Measurements from ENCODE around the gene NAALADL2.

- TF ChIP-seq CTCF (IDR thresholded peaks at IDR 0.05; ENCODE audit: poor library complexity) (no peak), EZH2 (IDR thresholded peaks at IDR 0.05; ENCODE audit: borderline replicate concordance) (no peak), EZH2phosphoT487 (IDR thresholded peaks at IDR 0.05; ENCODE audit: low read depth, severe bottlenecking, unreplicated experiment) (no peak)
Measured at GRCh38 chr3:175512700-175513099, 653.6 kb downstream of the NAALADL2 start.

Measured in hepatocyte (in vitro differentiated cells).